Gastrocnemius medialis (tissue), 4 donors: ENCODE data around the gene HLA-DPB1.

Source experiments
- POLR2A ChIP-seq, 2 donors: fragments of 450-650 bp; IDR thresholded peaks; one replicate each; pipeline ENCODE4 v1.6.1; 2017; ENCODE audit warnings: antibody characterized with exemption in 2 of 2, mild to moderate bottlenecking in 2 of 2, moderate library complexity in 2 of 2
- TF ChIP-seq, protein P1 (sequence below), 5 experiments: fragments of 450-650 bp in 3 of 5; fragments of 200-600 bp in 2 of 5; sonication (generic) in 2 of 5; IDR thresholded peaks in 4 of 5; conservative IDR thresholded peaks in 1 of 5; 1 replicate in 4 of 5; 2 replicates in 1 of 5; pipeline ENCODE4 v1.5.1; 2016 to 2019; ENCODE audit warnings: antibody characterized with exemption in 5 of 5, mild to moderate bottlenecking in 3 of 5, moderate library complexity in 3 of 5

GRCh38 chr6:33030245-33030644 is 45.5 kb upstream of the HLA-DPB1 start:
- TF ChIP-seq, protein P1, sequence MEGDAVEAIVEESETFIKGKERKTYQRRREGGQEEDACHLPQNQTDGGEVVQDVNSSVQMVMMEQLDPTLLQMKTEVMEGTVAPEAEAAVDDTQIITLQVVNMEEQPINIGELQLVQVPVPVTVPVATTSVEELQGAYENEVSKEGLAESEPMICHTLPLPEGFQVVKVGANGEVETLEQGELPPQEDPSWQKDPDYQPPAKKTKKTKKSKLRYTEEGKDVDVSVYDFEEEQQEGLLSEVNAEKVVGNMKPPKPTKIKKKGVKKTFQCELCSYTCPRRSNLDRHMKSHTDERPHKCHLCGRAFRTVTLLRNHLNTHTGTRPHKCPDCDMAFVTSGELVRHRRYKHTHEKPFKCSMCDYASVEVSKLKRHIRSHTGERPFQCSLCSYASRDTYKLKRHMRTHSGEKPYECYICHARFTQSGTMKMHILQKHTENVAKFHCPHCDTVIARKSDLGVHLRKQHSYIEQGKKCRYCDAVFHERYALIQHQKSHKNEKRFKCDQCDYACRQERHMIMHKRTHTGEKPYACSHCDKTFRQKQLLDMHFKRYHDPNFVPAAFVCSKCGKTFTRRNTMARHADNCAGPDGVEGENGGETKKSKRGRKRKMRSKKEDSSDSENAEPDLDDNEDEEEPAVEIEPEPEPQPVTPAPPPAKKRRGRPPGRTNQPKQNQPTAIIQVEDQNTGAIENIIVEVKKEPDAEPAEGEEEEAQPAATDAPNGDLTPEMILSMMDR (IDR thresholded peaks at IDR 0.05 in 4 of 5, conservative IDR thresholded peaks at IDR 0.05 in 1 of 5) = no peak
- no peak for TF ChIP-seq POLR2A (IDR thresholded peaks at IDR 0.05)
